ACC112 (cell line): ENCODE results near the gene ASIC4.
A peak's percentile ranks its signal among the peaks of the same experiment; 100 is the strongest.

ENCODE experiments used
- H2AFZ ChIP-seq: fragments of 200-600 bp; sonication (generic); one replicate; pipeline ENCODE4 v1.6.0; 2017; ENCODE audit warnings: antibody characterized with exemption, low read length; ENCODE audit not compliant: unreplicated experiment
- H3K27ac ChIP-seq: fragments of 200-600 bp; sonication (generic); 2 replicates; pipeline ENCODE4 v1.5.1; 2014; ENCODE audit warnings: low read depth, mild to moderate bottlenecking, antibody characterized with exemption, low read length, moderate library complexity
- H3K27me3 ChIP-seq: fragments of 200-600 bp; sonication (generic); 2 replicates; pipeline ENCODE4 v1.6.1; 2014; ENCODE audit warnings: mild to moderate bottlenecking, antibody characterized with exemption, low read length, moderate library complexity, mixed read lengths; ENCODE audit not compliant: insufficient read depth
- H3K36me3 ChIP-seq: fragments of 200-600 bp; sonication (generic); 2 replicates; pipeline ENCODE4 v1.6.1; 2016; ENCODE audit warnings: mild to moderate bottlenecking, antibody characterized with exemption, low read length, moderate library complexity, mixed read lengths; ENCODE audit not compliant: insufficient read depth
- H3K4me1 ChIP-seq: fragments of 200-600 bp; sonication (generic); one replicate; pipeline ENCODE4 v1.6.1; 2016; ENCODE audit warnings: low read length, mixed read lengths; ENCODE audit not compliant: insufficient read depth, unreplicated experiment, control insufficient read depth
- H3K4me3 ChIP-seq: fragments of 200-600 bp; sonication (generic); 2 replicates; pipeline ENCODE4 v1.5.1; 2014; ENCODE audit warnings: mild to moderate bottlenecking, low read depth, low read length
- H3K79me2 ChIP-seq: fragments of 200-600 bp; sonication (generic); one replicate; pipeline ENCODE4 v1.6.0; 2016; ENCODE audit warnings: low read length; ENCODE audit not compliant: control insufficient read depth, unreplicated experiment, insufficient read depth

Gene ASIC4

DNA sequence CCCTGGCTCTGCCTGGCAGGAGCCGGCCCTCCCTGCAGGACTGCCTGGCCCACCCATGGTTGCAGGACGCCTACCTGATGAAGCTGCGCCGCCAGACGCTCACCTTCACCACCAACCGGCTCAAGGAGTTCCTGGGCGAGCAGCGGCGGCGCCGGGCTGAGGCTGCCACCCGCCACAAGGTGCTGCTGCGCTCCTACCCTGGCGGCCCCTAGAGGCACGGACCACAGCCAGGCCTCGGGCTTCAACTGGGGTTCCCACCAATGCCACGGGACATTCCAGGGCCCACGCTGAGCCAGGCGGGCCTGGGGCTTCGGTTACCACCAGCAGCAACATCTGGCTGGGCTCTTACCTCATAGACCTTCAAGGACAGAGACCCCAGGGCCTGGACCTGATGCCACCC lies 21.7 kb upstream of the ASIC4 start:
- Histone ChIP-seq H3K79me2 (no peaks in the 10 kb centered on the region), H3K4me1 (peaks cover 10% of the 10 kb centered on the region), H3K4me3 (no peak overlapping the region), H3K27ac (no peak overlapping the region), H3K27me3 (no peaks in the 10 kb centered on the region), H3K36me3 (no peaks in the 10 kb centered on the region), H2AFZ (no peak overlapping the region)

DNA sequence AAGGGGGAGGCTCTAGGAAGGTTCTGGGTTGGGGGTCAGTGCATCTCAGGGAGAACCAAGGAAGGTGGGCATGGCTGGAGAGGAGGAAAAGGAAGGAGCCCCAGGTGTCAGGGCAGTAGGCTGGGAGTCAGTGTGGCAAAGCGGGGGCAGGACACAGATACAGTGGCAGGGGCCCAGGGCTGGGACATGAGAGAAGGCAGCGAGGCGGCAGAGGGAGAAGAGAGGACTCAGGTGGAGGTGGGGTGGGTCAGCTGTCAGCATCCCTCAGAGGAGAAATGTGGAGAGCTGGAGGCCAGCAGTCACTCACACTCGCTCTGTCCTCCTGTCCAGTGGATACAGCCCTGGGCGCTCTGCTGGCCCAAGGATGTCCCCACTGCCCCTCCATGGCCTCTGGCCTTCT lies 21.2 kb upstream of the ASIC4 start:
- Histone ChIP-seq H3K4me3 (no peak overlapping the region), H3K27me3 (no peaks in the 10 kb centered on the region), H3K36me3 (no peaks in the 10 kb centered on the region), H2AFZ (no peak overlapping the region), H3K27ac (no peak overlapping the region), H3K4me1 (peaks cover 10% of the 10 kb centered on the region), H3K79me2 (no peaks in the 10 kb centered on the region)

DNA sequence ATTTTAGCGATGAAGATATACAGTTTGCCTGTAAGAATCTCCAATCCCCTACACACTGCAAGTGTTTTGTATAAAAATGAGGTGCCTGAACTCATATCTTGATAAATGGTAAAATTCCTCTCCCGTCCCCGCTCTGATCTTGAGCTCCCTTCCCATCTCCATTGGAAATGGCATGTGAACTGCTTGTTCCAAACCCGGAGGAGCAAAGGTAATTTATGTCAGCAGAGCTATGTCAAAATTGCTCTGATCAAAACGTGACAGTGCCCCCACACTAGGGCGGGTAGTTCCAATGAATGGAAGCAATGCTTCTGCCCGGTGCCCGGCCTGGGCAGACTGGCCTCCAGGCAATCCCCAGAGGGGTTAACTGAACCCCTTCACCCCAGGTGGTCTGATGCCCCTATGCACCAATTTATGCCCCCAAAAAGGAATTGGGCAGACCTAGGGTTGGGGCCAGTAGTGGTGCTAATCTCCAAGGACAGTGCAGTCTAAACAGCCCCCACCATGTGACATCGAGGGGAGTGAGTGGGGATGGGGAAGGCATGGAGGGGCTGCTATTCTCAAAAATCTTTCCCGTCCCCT lies 19.2 kb upstream of the ASIC4 start:
- Histone ChIP-seq H2AFZ (no peak overlapping the region), H3K27me3 (no peaks in the 10 kb centered on the region), H3K79me2 (peaks cover 11% of the 10 kb centered on the region), H3K27ac (no peak overlapping the region), H3K4me3 (no peak overlapping the region), H3K36me3 (no peaks in the 10 kb centered on the region), H3K4me1 (peaks cover 17% of the 10 kb centered on the region)

DNA sequence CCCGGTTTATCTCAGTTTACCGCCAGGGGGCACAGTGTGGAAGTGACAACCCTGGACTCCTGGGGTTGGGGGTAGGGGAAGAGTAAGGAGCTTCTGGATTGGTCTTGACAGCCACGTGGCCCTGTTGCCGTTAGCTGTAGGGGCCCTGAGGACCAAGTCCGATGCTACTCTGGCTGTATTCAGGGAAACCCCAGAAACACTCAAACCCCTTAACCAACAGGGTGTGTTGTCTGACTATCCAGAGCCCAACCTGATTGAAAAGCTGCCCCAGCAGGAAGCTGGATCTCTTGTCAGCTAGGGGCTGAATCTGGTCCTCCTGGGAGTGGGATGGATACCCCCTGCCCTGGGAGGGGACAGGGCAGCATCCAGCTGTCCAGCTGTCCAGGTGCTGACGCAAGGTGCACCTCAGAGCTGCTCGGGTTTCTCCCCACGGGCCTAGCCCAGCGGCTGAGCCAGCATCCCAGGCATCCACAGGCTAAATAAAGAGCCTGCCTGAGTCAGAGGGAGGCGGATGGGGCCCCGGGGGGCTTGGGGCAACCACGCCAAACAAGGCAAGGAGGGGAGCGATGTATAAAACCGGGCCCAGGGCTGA lies 18.7 kb upstream of the ASIC4 start:
- Histone ChIP-seq H2AFZ (no peak overlapping the region), H3K27ac (no peak overlapping the region), H3K79me2 (peaks cover 14% of the 10 kb centered on the region), H3K27me3 (no peaks in the 10 kb centered on the region), H3K4me3 (no peak overlapping the region), H3K4me1 (peaks cover 22% of the 10 kb centered on the region), H3K36me3 (no peaks in the 10 kb centered on the region)

DNA sequence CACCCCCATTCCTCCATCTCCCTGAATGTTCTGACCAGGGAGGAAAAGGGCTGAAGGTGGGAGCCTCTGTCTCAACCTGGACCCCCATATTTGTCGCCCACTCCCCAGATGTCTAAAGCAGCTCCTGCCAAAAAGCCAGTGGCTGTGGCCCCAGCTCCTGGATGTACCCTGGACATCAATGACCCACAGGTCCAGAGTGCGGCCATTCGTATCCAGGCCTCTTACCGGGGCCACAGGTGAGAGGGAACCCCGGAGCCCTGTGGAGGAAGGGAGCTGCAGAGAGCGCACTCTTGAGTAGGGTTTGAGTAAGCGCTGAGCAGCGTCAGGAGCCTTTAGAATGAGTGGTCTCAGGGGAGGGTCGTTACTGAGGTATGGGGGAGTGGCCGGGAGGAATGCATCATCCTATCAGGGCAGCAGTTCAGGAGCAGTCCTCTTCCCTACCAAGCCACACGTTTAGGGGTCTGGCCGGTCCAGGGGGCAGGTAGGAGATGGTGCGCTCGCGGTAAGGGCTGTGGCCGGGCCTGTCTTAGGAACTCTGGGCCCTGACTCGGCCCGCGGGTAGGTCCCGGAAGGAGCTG lies 17.9 kb upstream of the ASIC4 start:
- Histone ChIP-seq H3K27ac (no peak overlapping the region), H3K79me2 (peaks cover 14% of the 10 kb centered on the region), H3K27me3 (no peaks in the 10 kb centered on the region), H3K36me3 (no peaks in the 10 kb centered on the region), H3K4me1 (peaks cover 24% of the 10 kb centered on the region), H3K4me3 (no peak overlapping the region), H2AFZ (no peak overlapping the region)

DNA sequence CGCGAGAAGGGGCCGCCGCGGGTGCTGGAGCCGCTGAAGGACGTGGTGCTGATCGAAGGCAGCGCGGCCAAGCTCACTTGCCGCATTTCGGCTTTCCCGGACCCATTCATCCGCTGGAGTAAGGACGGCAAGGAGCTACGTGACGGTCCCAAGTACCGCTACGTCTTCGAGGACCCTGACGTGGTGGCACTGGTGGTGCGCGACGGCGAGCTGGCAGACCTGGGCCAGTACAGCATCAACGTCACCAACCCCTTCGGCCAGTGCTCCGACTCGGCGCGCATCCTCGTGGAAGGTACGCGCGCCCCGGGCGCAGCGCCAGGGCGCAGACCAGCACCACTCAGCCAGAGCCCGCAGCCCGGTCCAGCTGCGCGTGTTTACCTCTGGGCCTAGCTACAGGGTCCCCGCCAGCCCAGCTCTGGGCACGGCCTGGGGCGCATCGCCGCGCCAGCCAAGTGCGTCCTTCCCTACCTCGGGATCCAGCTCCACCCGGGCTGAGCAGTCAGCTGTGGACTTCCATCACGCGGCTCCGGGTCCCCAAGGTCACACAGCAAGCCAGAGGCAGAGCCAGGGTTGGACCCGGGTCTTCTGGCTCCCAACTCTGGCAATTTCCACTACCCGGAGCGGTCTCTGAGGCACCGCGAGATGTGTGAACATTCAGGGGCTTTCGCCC lies 17.3 kb upstream of the ASIC4 start:
- peak overlapping the region; percentile 89 for H3K4me3 ChIP-seq
- H2AFZ ChIP-seq = no peak overlapping the region
- no peaks in the 10 kb centered on the region for H3K27me3 ChIP-seq
- no peak overlapping the region for H3K27ac ChIP-seq
- peaks cover 14% of the 10 kb centered on the region for H3K79me2 ChIP-seq
- no peaks in the 10 kb centered on the region for H3K36me3 ChIP-seq
- H3K4me1 ChIP-seq = peaks cover 24% of the 10 kb centered on the region

DNA sequence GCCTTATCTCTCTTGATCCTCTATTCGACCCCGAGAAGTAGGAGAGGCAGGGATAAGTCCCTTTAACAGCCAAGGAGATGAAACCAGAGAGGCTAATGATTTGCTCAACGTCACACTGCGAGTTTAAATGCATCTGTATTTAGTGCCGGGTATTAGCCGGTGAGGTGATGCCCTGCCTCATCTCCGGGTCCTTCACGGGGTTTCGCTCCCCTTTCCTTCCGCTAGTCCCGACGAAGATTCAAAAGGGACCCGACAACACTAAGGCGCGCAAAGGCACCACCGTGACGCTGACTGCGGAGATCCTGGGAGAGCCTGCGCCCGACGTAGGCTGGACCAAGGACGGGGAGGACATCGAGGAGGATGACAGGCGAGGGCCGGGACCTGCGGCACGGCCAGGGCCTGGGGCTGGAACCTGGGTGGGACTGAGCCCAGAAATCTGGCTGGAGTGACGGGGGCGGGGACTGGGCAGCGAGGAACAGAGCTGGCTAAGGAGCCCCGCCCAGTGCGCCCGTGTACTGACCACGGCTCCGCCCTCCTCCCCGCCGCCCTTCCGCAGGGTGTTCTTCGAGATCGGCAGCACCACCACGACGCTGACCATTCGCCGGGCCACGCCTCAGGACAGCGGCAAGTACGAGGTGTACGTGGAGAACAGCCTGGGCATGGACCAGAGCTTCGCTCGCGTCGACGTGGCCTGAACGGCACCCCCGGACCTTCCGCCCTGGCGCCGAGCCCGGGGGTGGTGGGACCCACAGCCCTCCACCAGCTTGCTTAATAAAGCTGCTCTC lies 16.6 kb upstream of the ASIC4 start:
- Histone ChIP-seq H3K4me3 (peak overlapping the region; percentile 89), H3K79me2 (peaks cover 14% of the 10 kb centered on the region), H3K36me3 (no peaks in the 10 kb centered on the region), H3K27me3 (no peaks in the 10 kb centered on the region), H3K4me1 (peaks cover 24% of the 10 kb centered on the region), H2AFZ (peak overlapping the region; percentile 59), H3K27ac (peak overlapping the region; percentile 75)

DNA sequence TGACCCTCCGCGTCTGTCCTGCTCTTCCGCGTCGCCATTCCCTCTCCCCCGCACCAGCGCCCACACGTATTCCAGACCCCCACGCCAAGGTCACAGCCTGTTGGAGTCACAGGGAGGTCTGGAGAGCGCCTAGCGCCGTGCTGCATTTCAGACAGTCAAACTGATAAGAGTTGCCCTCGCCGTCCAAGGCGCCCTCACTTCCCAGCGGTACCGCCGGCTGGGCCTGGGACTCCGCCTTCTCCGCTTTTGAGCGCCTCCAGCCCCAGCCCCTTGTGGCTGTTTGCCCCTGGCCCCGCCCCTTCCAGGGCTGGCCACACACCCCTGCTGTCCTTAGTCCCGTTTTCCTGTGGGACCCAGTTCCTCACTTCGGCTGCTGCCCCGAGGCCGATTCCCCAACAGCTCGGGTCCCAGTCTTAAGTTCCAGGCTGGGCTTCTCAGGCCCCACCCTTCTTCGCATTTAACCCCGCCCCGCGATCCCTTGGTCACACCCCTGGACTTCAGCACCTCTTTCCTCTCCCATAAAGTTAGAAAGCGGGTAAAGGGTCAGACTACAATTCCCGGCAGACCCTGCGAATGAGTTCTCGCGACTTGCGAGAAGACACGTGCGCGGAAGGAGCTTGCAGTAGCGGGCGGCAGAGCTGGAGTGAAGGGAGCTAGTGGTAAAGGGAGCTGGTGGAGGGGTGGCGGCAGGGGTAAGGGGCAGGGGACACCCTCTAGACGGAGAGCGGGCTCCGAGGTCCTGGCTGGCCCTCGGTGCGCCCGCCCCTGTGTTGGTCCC lies 15.8 kb upstream of the ASIC4 start, which contains the start of gene GMPPA:
GMPPA (plus strand) TSS at position 612 of the 778 bp plus-strand sequence. CDS start 1,085 bp downstream, outside the sequence.
- H3K27me3 ChIP-seq = no peaks in the 10 kb centered on the region
- H2AFZ ChIP-seq = peak within 1 kb of the TSS; percentile 68
- H3K4me1 ChIP-seq = peaks cover 24% of the 10 kb centered on the region
- H3K27ac ChIP-seq = peak within 1 kb of the TSS; percentile 75
- H3K36me3 ChIP-seq = no peaks in the 10 kb centered on the region
- peaks cover 14% of the 10 kb centered on the region for H3K79me2 ChIP-seq
- H3K4me3 ChIP-seq = peak within 1 kb of the TSS; percentile 89

DNA sequence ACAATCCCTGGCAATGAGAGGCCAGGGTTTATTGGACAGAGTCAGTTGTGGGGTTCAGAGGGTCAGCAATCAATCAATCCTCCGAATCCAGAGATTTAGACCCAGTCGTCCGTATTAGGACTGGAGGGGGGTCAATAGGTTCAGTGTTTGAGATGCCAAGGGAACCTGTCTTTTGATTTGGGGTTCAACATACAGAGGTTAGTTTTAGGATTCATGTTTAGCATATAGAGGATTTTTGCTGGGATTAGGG lies 15.3 kb upstream of the ASIC4 start:
- Histone ChIP-seq H3K4me1 (peaks cover 24% of the 10 kb centered on the region), H2AFZ (peak overlapping the region; percentile 68), H3K27ac (peak overlapping the region; percentile 75), H3K4me3 (peak overlapping the region; percentile 89), H3K79me2 (peaks cover 14% of the 10 kb centered on the region), H3K36me3 (no peaks in the 10 kb centered on the region), H3K27me3 (no peaks in the 10 kb centered on the region)

DNA sequence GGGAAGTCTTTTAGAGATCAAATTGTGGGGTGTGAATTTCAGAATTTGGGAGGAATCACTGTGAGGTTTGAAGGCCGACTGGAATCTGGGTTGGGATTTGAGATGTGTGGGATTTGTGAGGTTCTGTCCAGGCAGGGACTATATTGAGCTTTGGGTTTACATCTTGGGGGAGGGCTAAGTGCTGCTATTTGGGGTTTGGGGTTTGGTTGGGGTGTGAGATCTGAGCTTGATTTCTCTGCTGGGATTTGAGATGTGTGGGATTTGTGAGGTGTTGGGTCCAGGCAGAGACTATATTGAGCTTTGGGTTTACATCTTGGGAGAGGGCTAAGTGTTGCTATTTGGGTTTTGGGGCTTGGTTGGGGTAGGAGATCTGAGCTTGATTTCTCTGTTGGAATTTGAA lies 14.7 kb upstream of the ASIC4 start:
- no peaks in the 10 kb centered on the region for H3K27me3 ChIP-seq
- H3K4me3 ChIP-seq = peak overlapping the region; percentile 89
- H3K4me1 ChIP-seq = peaks cover 24% of the 10 kb centered on the region
- H2AFZ ChIP-seq = no peak overlapping the region
- no peaks in the 10 kb centered on the region for H3K36me3 ChIP-seq
- H3K27ac ChIP-seq = no peak overlapping the region
- H3K79me2 ChIP-seq = peaks cover 14% of the 10 kb centered on the region
